Thoracic aorta (tissue), 2 donors: ENCODE results near the gene LMO1. TPM values are rescaled to one million over a fixed set of nuclear protein-coding genes. Genes with fewer than 3 reads are reported as not detected.

Experiments
- ATAC-seq: fragments of 150-250 bp; one replicate; pipeline ENCODE4 v1.8.0; 2017; ENCODE audit warnings: low read depth; ENCODE audit not compliant: insufficient number of reproducible peaks, low FRiP score
- DNase-seq: peaks from one replicate; pipeline ENCODE4 v3.0.0-alpha.2; 2020; ENCODE audit warnings: low spot score
- H3K27ac ChIP-seq, 2 donors: fragments of 200-600 bp; sonication (generic); 1 replicate in 1 of 2; 2 replicates in 1 of 2; pipeline ENCODE4 v1.5.1; 2016; ENCODE audit warnings: mild to moderate bottlenecking in 2 of 2, moderate library complexity in 2 of 2
- H3K27me3 ChIP-seq: fragments of 200-600 bp; sonication (generic); replicated peaks from 2 replicates; pipeline ENCODE4 v1.6.0; 2016; ENCODE audit warnings: mild to moderate bottlenecking; ENCODE audit not compliant: insufficient read depth
- H3K36me3 ChIP-seq: fragments of 200-600 bp; sonication (generic); one replicate; pipeline ENCODE4 v1.5.1; 2016
- H3K4me1 ChIP-seq, 2 donors: fragments of 200-600 bp; sonication (generic); 1 replicate in 1 of 2; 2 replicates in 1 of 2; pipeline versions ENCODE4 v1.5.1 to v1.6.0; 2016; ENCODE audit warnings: low read depth in 2 of 2, mild to moderate bottlenecking in 1 of 2; ENCODE audit not compliant: control insufficient read depth in 1 of 2
- H3K4me3 ChIP-seq: fragments of 200-600 bp; sonication (generic); 2 replicates; pipeline ENCODE4 v1.5.1; 2016; ENCODE audit warnings: mild to moderate bottlenecking
- H3K9me3 ChIP-seq: fragments of 200-600 bp; sonication (generic); 2 replicates; pipeline ENCODE4 v1.5.1; 2016
- total RNA-seq, 2 donors: library from RNA; depleted of rRNA; stranded (reverse); fragments of >200 nt; gene quantifications; one replicate each; pipeline versions ENCODE4 v1.1.0 to v1.2.3, GENCODE V29; 2016
- TF ChIP-seq, protein P1 (sequence below): fragments of 200-600 bp; sonication (generic); IDR thresholded peaks from one replicate; pipeline ENCODE4 v1.5.1; 2019; ENCODE audit warnings: antibody characterized with exemption

Gene LMO1
- total RNA-seq: not detected

DNA sequence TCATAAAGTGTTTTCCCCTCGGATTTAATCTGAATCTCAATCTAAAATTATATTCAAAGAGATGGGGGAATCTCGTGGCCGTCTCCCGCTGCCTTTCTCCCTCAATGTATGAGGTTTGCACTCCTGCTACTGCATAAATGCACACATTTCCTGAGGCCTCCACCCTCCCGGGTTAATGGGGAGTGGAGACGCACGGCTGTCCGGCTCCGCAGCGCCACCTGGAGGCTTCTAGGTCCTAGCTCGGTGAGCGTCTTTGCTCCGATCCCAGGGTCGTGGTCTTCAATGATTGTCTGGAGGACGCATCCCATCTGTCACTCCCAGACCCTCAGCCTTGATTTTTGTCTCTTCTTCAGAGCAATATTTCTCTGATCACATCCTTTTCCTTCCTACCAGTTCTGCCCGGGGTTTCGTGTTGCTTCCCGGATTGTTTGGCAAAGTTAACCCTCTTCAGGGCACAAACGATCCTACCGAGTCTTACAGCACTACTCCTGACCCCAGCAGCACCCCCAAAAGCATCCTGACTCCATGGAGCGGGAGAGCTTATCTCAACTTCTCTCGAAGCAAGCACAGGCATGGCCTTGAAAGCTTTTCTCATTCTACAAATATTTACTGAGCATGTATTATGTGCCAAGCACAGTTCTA is at the start of gene LMO1:
Gene LMO1, minus strand, starts transcription at position 110 of the 642 bp plus-strand sequence. CDS start 516 bp downstream, outside the sequence.
- Histone ChIP-seq H3K9me3 (no peaks in the 10 kb centered on the region), H3K4me1 (peaks cover 19 to 35% of the 10 kb centered on the region in 2 donors), H3K27ac (no peak within 1 kb of the TSS), H3K27me3 (no peaks in the 10 kb centered on the region), H3K36me3 (no peaks in the 10 kb centered on the region), H3K4me3 (peak within 1 kb of the TSS; percentile 73)
- ATAC-seq (peak; percentile 54), DNase-seq (peak; percentile 19)
- TF ChIP-seq, protein P1, sequence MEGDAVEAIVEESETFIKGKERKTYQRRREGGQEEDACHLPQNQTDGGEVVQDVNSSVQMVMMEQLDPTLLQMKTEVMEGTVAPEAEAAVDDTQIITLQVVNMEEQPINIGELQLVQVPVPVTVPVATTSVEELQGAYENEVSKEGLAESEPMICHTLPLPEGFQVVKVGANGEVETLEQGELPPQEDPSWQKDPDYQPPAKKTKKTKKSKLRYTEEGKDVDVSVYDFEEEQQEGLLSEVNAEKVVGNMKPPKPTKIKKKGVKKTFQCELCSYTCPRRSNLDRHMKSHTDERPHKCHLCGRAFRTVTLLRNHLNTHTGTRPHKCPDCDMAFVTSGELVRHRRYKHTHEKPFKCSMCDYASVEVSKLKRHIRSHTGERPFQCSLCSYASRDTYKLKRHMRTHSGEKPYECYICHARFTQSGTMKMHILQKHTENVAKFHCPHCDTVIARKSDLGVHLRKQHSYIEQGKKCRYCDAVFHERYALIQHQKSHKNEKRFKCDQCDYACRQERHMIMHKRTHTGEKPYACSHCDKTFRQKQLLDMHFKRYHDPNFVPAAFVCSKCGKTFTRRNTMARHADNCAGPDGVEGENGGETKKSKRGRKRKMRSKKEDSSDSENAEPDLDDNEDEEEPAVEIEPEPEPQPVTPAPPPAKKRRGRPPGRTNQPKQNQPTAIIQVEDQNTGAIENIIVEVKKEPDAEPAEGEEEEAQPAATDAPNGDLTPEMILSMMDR: peak; percentile 83

DNA sequence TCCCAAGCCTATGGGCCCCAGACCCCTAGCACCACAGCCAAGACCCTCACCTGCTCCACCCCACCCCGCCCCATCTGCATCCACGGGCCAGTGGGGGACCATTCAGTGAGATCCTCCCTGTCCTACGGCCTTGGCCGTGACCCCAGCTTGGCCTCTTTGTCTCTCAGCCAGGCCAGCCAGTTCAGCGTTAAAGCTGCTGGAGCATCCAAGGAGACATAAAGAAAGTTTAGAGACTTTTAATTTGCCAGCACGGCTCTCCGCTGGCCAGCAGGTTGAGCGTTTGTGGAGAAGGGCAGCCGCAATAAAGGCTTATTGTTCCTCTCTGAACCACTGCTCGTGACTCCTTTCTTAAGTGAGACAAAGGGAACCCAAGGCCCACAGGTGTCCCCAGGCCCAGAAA is 49.3 kb upstream of the LMO1 start:
- Histone ChIP-seq H3K4me1 (no peaks in the 10 kb centered on the region), H3K27me3 (no peaks in the 10 kb centered on the region), H3K4me3 (no peak overlapping the region), H3K36me3 (no peaks in the 10 kb centered on the region), H3K9me3 (no peaks in the 10 kb centered on the region), H3K27ac (no peak overlapping the region)
- ATAC-seq (no peak), DNase-seq (no peak)
- TF ChIP-seq, protein P1: no peak

DNA sequence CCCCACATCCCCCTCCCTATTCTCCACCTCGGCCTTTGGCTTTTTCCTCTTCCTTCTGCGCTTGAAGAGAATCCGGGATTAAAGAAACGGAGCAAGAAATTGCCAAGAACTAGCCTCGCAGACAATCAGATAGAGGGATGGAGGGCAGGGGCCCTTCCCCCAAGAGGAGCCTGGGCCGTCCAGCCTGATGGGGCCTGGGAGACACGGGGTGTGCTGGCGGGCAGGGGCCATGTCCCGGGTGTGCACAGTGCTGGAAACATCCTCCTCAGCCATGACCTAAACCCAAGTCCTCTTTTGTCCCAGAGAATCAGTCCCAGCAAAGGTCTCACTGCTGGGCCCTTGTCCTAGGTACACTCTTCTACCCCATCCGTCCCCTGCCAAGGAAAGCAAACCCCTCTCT is 47.7 kb upstream of the LMO1 start:
- no peak overlapping the region for H3K27ac ChIP-seq
- H3K4me3 ChIP-seq: no peak overlapping the region
- H3K4me1 ChIP-seq: no peaks in the 10 kb centered on the region
- TF ChIP-seq, protein P1: no peak
- ATAC-seq: no peak
- no peaks in the 10 kb centered on the region for H3K36me3 ChIP-seq
- no peaks in the 10 kb centered on the region for H3K9me3 ChIP-seq
- no peak for DNase-seq
- H3K27me3 ChIP-seq: no peaks in the 10 kb centered on the region

DNA sequence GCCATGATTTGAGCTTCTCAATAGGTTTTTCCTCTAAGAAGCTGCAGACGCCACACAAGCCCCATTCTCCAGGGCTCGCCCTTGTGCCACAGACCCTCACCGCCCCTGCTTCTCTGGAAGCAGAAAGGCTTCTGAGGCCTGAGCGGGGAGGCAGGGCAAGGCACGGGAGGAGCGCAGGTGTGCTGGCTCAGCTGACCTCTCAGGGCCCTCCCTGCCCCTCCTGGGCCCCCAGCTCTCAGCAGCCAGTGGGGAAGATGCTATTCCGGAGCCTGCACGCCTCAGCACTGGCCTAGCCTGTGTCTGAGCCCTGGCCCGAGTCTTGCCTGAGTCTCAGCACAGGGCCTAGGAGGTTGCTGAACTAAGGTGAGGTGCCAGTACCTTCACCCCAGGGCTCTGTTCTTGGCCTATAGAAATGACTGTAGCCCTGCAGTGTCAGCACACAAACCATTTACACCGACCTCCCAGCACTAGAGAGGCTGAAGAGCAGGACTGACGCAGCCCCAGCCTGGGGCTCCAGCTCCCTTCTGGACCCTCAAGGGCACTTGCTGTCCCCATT is 47.1 kb upstream of the LMO1 start:
- DNase-seq (no peak), ATAC-seq (no peak)
- no peaks in the 10 kb centered on the region for H3K36me3 ChIP-seq
- no peak overlapping the region for H3K4me3 ChIP-seq
- no peak overlapping the region for H3K27ac ChIP-seq
- TF ChIP-seq, protein P1: no peak
- H3K4me1 ChIP-seq: no peaks in the 10 kb centered on the region
- H3K27me3 ChIP-seq: no peaks in the 10 kb centered on the region
- no peaks in the 10 kb centered on the region for H3K9me3 ChIP-seq

DNA sequence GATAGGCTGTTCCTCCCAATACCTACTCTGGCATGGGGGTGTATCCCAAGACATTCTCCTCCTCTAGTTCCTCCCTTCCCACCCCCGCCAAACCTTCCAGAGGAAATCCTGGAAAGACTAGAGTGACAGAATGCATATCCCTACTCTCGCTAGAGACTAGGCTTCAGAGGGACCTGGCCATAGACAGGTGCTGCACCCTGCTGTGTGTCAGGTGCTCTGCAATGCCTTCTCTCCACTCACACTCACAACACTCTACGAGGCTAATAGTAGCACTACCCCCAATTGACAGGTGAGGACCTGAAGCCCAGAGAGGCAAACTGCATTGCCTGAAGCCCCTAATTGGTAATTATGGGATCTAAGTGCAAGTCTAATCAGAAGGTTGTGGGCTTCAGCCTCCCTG is 46.2 kb upstream of the LMO1 start:
- H3K4me3 ChIP-seq: no peak overlapping the region
- no peak for DNase-seq
- no peaks in the 10 kb centered on the region for H3K4me1 ChIP-seq
- no peak overlapping the region for H3K27ac ChIP-seq
- no peaks in the 10 kb centered on the region for H3K36me3 ChIP-seq
- H3K27me3 ChIP-seq: no peaks in the 10 kb centered on the region
- TF ChIP-seq, protein P1: no peak
- H3K9me3 ChIP-seq: peaks cover 2% of the 10 kb centered on the region
- ATAC-seq: no peak
